Measurements from ENCODE around the gene PREPL.
"Not testable (repeated sequence)": the region's sequence is repeated elsewhere in the genome, so short reads cannot be mapped to it uniquely, and the experiment has no call there.

PREPL gene

DNA sequence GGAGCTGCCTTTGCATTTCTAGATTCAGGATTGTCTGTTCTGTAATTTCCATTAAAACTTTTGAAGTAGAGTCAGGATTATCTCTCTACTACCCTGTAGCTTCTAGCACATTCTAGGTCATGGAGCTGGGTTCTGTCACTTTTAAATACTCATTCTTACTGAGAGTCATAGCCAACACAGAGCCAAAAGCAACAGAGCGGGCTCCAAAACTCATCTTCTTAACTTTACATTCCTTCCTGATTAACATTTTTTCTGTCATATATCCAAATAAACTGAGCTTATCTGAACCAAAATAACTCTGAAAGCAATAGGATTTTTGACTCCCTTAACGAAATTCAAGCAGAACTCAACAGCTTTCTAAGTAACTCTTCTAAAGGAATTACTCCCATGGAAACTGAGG, 12.9 kb downstream of the PREPL start:
- no peak for DNase-seq (ENCODE audit: low read depth)

DNA sequence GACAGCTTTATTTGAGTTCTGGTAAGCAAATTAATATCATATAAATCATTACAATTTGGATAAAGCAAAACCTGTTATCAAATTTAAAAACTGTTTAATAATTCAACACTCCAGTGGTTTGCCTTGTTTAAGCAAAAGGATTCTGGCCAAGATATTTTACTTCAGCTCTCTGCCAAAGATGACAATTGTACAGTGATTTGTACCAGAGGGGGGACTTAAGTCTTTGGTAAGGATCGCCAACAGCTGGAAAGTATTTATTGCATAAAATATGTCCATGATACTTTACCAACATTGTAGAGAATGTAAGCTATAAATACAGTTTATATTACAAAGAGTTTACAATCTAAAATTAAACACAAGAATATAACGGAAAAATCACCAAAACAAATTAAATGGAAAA, 13.8 kb downstream of the PREPL start:
- no peak for DNase-seq (ENCODE audit: low read depth)

GRCh38 chr2:44342854-44343253, 18.4 kb downstream of the PREPL start:
- DNase-seq (ENCODE audit: low read depth), result no peak

DNA sequence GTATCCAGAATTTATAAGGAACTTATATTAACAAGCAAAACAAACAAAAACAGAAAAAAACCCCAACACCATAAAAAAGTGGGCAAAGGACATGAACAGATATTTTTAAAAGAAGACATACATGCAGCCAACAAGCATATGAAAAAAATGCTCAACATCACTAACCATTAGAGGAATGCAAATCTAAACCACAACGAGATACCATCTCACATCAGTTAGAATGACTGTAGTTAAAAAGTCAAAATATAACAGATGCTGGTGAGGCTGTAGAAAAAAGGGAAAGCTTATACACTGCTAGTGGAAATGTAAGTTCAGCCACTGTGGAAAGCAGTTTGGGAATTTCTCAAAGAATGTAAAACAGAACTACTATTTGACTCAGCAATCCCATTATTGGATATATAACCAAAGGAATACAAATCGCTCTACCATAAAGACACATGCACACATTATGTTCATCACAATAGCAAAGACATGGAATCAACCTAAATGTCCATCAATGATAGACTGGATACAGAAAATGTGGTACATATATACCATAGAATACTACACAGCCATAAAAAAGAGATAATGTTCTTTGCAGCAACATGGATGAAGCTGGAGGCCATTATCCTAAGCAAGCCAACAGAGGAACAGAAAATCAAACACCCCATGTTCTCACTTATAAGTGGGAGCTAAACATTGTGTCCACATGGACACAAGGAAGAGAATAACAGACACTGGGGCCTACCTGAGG, 25.3 kb downstream of the PREPL start:
- DNase-seq (ENCODE audit: low read depth), result no peak

DNA sequence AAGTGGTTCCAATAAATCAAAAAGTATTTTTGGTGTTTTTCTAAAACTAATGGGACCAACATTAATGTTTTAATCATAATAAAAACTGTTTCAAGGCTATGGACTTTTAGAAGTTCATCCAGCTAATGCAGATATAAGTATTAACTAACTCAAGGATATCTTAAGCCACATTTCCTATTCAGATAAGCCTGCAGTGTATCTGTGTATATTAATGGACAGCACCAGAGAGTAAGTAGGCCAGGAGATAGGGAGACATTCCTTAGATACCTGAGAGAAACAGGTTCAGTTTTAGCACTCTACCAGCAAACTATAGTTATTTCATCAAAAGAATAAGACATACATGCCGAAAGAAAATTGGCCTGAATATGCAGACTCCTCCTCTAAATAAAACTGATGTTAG, 27.3 kb downstream of the PREPL start:
- no peak for DNase-seq (ENCODE audit: low read depth)

- no peak for DNase-seq (ENCODE audit: low read depth)
Measured at GRCh38 chr2:44330801-44331200, 30.5 kb downstream of the PREPL start.

DNA sequence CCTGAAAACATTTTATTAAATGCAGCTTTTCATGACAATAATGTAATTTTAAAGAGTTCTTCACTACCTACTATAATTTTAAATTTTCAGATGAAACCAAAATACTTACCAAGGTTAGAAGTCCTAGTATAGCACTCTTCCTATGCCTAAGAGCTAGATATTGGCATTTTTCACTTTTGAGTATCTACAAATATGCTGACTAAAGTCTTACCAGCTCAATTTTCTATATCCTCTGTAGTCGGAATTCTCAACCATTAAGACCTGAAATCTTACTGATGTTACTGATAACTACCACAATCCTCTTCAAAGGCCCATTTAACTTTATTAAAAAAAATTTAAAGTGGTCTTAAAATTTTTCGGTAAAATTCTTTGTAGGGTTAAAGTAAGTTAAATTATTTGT, 32.0 kb downstream of the PREPL start:
- DNase-seq (ENCODE audit: low read depth), result no peak

GRCh38 chr2:44328750-44329149, 32.5 kb downstream of the PREPL start:
- no peak for DNase-seq (ENCODE audit: low read depth)

DNA sequence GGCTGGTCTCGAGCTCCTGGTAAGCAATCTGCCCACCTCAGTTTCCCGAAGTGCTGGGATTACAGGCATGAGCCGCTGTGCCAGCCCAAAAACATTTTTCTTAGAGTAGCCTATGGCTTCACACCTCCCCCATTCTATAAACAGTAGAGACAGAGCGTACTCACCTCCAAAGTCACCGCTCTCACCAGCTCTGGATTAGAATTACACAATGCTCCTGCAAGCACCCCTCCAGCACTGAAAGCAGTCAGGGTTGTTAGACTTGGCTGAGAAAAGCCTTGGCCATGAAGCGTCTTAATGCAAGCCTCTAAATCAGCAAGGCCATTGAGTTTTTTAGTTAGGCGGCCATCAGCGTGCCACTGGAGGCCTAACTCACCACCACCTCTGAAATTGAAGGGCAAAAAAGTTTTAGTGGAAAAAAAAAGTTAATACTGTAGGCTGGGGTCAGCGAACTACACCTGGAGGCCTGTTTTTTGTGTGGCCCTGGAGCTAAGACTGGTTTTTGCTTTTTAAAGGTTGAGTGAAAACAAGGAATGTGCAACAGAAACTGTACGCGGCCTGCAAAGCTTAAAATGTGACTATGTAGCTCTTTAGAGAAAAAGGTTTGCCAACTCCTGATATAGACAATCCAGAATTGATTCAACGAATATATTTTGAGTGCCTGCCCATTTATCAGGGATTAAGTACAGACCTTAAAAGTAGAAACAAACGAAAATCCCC, 34.6 kb downstream of the PREPL start:
- no peak for DNase-seq (ENCODE audit: low read depth)

- DNase-seq (ENCODE audit: low read depth), result no peak
Measured at GRCh38 chr2:44325897-44326296, 35.4 kb downstream of the PREPL start.

GRCh38 chr2:44324971-44325426, 36.3 kb downstream of the PREPL start:
- DNase-seq (ENCODE audit: low read depth), result no peak

GRCh38 chr2:44321360-44321759, 39.9 kb downstream of the PREPL start:
- DNase-seq (ENCODE audit: low read depth), result no peak

DNA sequence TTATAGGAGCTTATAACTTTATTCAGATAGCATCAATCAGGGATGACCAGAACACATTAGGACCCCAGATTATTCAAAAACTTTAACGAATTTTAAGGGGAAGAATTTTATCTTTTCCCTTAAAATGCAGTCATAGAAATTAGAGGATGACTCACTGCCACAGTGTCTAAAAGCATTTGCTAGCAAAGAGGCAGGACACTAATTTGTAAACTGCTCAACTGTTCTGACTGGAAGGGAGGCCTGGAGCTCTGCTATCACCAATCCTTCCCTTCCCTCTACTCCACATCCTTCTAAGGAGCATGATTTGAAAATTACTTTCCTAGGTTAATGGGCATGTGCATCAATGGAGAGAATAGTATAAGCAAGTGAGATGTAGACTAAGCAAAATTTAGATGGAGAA, 40.5 kb downstream of the PREPL start:
- no peak for DNase-seq (ENCODE audit: low read depth)

DNA sequence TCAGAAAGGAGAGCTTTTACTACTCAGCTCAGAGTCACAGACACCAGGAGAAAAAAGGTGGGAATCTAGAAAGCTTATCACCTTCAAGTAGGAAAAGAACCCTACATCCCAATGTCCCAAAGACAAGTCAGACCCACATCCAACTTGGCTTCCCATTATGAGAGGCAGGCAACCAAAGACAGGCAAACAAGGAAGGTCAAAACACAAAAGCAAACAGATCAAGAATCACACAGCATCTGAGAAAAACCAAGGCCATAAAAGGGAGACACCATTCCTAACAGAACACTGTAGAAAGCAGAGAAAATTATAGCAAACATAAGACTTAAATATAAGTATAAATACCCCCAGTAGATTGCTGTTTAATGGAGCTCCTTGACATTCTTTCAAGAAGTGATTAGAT, 45.3 kb downstream of the PREPL start:
- no peak for DNase-seq (ENCODE audit: low read depth)

DNA sequence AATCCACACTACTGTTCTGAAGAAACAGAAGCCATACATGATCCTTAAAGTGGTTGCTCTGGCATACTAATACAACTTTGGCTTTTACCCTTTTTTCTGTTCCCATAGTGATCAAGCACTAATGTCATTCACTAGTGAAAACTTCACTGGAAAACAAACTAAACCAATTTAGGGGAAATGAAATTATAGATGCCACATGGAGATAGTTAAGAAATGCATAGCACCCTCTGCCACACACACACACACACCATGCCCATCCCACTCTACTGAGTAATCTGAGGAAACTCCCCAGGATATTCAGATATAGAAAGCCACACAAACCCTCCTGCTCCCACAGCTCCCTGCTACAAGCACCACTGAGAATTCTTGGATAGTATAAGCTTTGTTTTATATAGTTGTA, 46.9 kb downstream of the PREPL start:
- DNase-seq (ENCODE audit: low read depth), result no peak

DNA sequence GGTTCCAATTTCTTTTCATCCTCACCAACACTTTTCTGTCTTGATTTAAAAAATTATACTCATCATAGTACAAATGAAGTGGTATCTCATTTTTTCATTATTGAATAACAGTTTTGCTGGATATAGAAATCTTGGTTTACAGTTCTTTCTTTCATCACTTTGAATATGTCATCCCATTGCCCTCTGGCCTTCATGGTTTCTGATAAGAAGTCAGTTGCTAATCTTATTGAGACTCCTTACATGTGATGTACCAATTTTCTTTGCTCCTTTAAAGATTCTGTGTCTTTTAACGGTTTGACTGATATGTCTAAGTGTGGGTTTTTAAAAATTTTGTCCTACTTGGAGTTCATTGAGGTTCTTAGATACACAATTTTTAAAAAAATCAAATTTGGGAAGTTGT, 51.0 kb downstream of the PREPL start:
- no peak for DNase-seq (ENCODE audit: low read depth)

- DNase-seq (ENCODE audit: low read depth), result no peak
Measured at GRCh38 chr2:44305882-44306281, 55.4 kb downstream of the PREPL start.

GRCh38 chr2:44304258-44304657, 57.0 kb downstream of the PREPL start:
- no peak for DNase-seq (ENCODE audit: low read depth)

DNA sequence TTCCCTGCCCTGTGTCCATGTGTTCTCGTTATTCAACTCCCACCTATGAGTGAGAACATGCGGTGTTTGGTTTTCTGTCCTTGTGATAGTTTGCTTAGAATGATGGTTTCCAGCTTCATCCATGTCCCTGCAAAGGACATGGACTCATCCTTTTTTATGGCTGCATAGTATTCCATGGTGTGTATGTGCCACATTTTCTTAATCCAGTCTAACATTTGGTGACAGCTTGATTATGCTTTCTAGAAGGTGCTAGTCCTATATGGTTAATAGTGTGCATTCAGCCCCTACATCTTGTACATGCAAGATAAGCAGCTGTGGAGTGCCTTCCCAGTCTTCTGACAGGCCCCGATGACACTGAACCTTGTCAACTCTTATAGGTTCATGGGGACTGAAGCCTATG, 57.5 kb downstream of the PREPL start:
- not testable (repeated sequence) for DNase-seq (ENCODE audit: low read depth)

- DNase-seq (ENCODE audit: low read depth), result no peak
Measured at GRCh38 chr2:44301111-44301510, 60.2 kb downstream of the PREPL start.

DNA sequence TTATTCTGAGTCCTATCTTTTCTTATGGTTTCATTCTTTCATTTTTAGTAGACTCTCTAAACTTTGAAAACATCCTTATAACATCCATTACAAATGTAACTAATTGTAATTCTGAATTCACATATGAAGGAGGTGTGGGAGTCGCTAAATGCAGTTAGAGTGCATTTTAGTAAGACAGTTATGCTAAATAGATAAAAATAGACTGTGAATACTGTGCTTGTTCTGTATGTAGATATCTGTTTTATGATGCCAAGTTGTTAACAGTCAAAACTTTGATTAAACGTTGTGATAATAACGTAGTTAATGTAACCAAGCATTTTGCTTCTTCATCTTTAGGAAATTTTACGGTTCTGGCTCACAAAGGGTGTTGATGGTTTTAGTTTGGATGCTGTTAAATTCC, 61.7 kb downstream of the PREPL start:
- no peak for DNase-seq (ENCODE audit: low read depth)

- DNase-seq (ENCODE audit: low read depth), result no peak
Measured at GRCh38 chr2:44297431-44297830, 63.9 kb downstream of the PREPL start.

DNA sequence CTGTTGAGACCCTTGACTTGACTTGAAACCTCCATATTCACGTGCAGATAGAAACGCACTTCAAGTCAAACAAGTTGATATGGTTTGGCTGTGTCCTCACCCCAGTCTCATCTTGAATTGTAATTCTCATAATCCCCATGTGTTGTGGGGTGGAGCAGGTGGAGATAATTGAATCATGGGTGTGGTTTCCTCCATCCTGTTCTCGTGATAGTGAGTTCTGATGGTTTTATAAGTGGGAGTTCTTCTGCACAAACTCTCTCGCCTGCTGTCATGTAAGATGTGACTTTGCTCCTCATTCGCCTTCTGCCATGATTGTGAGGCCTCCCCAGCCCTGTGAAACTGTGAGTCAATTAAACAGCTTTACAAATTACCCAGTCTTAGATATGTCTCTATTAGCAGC, 64.6 kb downstream of the PREPL start:
- DNase-seq (ENCODE audit: low read depth), result no peak
